PFSK-1 (cell line): ENCODE measurements around the gene AKAP5. TPM values are rescaled to one million over a fixed set of nuclear protein-coding genes. Genes with fewer than 3 reads are reported as not detected.

Experiments
- FOXP2 ChIP-seq: optimal IDR thresholded peaks from 2 replicates; pipeline ENCODE3; 2011; ENCODE audit warnings: borderline replicate concordance, control low read depth, inconsistent platforms; ENCODE audit not compliant: insufficient read depth; ENCODE audit errors: extremely low read length, extremely low read depth
- POLR2AphosphoS5 ChIP-seq: IDR thresholded peaks from 2 replicates; pipeline ENCODE4 v1.6.1; 2012; ENCODE audit warnings: low read depth, mild to moderate bottlenecking, control low read depth, low read length, moderate library complexity
- SIN3A ChIP-seq: IDR thresholded peaks from 2 replicates; pipeline ENCODE4 v1.6.1; 2012; ENCODE audit warnings: mild to moderate bottlenecking, low read length, moderate library complexity, borderline replicate concordance; ENCODE audit not compliant: insufficient read depth
- TAF1 ChIP-seq: IDR thresholded peaks from 2 replicates; pipeline ENCODE4 v1.6.1; 2012; ENCODE audit warnings: low read length, control low read depth, borderline replicate concordance; ENCODE audit not compliant: insufficient read depth
- polyA plus RNA-seq: library from polyadenylated mRNA; unstranded; fragments of >200 nt; gene quantifications from one replicate; pipeline ENCODE4 v1.2.1, GENCODE V29; 2012; ENCODE audit warnings: low read depth, missing spikeins; ENCODE audit not compliant: insufficient read length
- TF ChIP-seq, protein P1 (sequence below), 2 experiments: IDR thresholded peaks; 2 replicates each; pipeline versions ENCODE4 v1.6.1 to v1.8.0; 2011 to 2012; ENCODE audit warnings: low read depth in 2 of 2, low read length in 2 of 2, control low read depth in 1 of 2, inconsistent platforms in 1 of 2, mild to moderate bottlenecking in 1 of 2, moderate library complexity in 1 of 2; ENCODE audit not compliant: insufficient read depth in 1 of 2

The AKAP5 gene
- polyA plus RNA-seq = 0.08 TPM

DNA sequence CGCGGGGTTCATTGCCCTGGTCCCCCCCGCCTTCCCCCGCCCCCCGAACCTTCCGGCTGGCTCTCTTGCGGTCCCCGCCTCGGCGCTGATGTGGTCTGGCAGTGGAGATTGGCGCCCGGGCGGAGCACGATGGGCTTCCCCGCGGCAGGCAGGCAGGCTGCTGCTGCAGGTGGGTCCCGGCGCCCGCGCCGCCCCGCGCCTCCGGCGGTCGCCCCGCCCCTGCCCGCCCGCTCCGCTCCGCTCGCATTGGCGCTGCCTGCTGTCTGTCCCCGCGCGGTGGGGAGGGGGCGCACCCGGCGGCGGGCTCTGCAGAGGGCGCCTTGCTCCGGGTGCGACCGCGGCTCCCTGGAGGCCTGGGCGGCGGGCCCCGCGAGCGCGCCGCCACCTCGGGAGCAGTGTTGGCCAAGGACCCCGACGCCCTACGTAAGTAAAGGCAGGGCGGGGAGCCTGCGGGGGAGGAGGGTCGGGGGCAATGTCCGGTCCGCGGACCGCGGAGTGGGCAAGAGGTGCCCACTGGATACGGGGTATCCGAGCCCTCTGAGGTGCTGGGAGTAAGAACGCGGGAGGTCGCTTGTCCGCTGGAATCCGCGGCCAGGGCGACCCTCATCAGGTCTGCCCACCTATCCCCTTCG, at the start of gene AKAP5:
Gene AKAP5 (plus strand): TSS at position 309 of the 632 bp plus-strand sequence. CDS start 2,896 bp downstream, outside the sequence.
- TF ChIP-seq, protein P1, sequence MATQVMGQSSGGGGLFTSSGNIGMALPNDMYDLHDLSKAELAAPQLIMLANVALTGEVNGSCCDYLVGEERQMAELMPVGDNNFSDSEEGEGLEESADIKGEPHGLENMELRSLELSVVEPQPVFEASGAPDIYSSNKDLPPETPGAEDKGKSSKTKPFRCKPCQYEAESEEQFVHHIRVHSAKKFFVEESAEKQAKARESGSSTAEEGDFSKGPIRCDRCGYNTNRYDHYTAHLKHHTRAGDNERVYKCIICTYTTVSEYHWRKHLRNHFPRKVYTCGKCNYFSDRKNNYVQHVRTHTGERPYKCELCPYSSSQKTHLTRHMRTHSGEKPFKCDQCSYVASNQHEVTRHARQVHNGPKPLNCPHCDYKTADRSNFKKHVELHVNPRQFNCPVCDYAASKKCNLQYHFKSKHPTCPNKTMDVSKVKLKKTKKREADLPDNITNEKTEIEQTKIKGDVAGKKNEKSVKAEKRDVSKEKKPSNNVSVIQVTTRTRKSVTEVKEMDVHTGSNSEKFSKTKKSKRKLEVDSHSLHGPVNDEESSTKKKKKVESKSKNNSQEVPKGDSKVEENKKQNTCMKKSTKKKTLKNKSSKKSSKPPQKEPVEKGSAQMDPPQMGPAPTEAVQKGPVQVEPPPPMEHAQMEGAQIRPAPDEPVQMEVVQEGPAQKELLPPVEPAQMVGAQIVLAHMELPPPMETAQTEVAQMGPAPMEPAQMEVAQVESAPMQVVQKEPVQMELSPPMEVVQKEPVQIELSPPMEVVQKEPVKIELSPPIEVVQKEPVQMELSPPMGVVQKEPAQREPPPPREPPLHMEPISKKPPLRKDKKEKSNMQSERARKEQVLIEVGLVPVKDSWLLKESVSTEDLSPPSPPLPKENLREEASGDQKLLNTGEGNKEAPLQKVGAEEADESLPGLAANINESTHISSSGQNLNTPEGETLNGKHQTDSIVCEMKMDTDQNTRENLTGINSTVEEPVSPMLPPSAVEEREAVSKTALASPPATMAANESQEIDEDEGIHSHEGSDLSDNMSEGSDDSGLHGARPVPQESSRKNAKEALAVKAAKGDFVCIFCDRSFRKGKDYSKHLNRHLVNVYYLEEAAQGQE (IDR thresholded peaks at IDR 0.05; ENCODE audit: insufficient read depth in 1 of 2, low read depth in 2 of 2, low read length in 2 of 2) = no peak
- TF ChIP-seq SIN3A = no peak
- TF ChIP-seq POLR2AphosphoS5 = no peak
- no peak for TF ChIP-seq TAF1
- no peak for TF ChIP-seq FOXP2

DNA sequence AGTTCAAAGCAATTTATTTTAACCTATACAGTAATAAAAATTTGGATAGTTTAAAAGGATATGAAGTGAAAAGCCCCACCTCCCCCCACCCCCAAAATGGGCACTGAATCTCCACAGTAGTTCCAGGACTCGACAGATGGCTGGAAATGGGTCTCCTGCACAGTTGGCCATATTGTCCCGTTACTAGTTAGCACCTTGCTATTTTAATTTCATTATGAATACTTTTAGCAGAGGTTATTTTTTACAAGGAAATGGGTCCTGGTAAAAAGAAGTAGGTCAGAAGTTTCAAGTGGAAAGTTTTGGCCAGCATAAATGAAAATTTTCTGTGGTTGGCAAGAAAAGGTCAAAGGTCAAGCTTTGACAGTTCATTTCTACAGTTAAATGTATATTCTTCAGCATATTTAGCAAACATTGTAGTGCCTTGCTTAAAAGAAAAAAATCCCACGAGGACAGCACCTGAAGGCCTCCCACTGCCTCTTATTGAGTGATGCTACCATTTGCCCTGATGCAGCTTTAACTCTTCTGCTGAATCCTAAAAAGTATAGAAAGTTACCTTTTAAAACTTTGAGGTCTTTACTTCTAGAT, 48.9 kb upstream of the AKAP5 start:
- no peak for TF ChIP-seq POLR2AphosphoS5
- TF ChIP-seq TAF1 = no peak
- TF ChIP-seq SIN3A = no peak
- TF ChIP-seq, protein P1 (IDR thresholded peaks at IDR 0.05; ENCODE audit: insufficient read depth in 1 of 2, low read depth in 2 of 2, low read length in 2 of 2) = no peak
- no peak for TF ChIP-seq FOXP2

DNA sequence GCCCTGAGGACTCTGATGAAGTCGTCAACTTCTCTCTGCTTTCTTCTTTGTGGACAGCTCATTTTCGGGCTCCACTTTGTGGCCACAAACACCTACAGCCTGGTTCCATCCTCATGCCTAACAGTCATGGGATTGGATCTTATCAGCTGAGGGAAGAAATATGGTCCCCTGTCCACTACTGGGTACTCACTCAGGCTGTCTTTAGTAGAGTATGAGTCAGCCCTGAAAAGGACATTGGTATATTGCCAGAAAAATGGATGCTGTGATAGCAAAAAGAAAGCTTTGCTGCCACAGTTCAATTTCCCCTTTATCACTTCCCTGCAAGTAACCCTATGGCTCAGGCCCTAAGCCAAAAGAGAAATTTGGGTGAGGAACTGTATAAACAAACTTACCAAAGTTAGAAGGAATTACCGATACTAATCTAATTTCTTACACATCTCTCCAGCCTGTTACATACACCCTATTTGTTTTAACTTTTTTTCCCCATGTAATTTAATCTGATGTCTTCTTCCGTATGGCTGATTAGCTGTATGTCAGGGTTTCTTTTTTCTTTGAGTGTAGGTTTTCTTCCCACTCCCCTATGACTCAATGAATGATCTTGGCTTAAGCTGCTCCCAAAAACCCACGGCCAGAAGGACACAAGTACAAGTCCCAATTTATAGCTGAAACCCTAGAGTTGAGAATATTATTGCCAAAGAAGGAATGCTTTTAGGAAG, 48.1 kb upstream of the AKAP5 start:
- no peak for TF ChIP-seq SIN3A
- TF ChIP-seq POLR2AphosphoS5 = no peak
- TF ChIP-seq FOXP2 = no peak
- TF ChIP-seq, protein P1 (IDR thresholded peaks at IDR 0.05; ENCODE audit: insufficient read depth in 1 of 2, low read depth in 2 of 2, low read length in 2 of 2) = no peak
- TF ChIP-seq TAF1 = no peak

DNA sequence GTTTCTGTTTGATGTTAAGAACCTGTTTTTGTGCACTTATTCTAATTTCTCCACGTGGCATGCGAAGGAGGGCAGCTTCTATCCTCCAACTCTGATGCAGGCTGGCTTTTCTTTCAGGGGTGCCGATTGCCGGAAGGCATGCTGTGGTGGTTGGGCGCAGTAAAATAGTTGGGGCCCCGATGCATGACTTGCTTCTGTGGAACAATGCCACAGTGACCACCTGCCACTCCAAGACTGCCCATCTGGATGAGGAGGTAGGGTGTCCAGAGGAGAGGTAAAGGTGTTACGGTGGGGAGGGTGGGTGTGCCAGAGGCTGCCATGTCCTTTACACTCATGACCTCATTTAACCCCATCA, 47.6 kb upstream of the AKAP5 start:
- TF ChIP-seq, protein P1 (IDR thresholded peaks at IDR 0.05; ENCODE audit: insufficient read depth in 1 of 2, low read depth in 2 of 2, low read length in 2 of 2) = no peak
- TF ChIP-seq POLR2AphosphoS5 (no peak), SIN3A (no peak), FOXP2 (no peak), TAF1 (no peak)
